A549 (cell line): Measurements from ENCODE around the gene ESYT3. TPM values are rescaled to one million over a fixed set of nuclear protein-coding genes. Genes with fewer than 3 reads are reported as not detected.
"Not testable (repeated sequence)": the region's sequence is repeated elsewhere in the genome, so short reads cannot be mapped to it uniquely, and the experiment has no call there.

Experiments
- ATAC-seq, 2 experiments: fragments of 200-7000 bp in 1 of 2; fragments of >200 bp in 1 of 2; cut with Nextera tagmentation in 1 of 2; cut with Tn5 transposase in 1 of 2; 3 replicates each; pipeline versions ENCODE4 v1.8.0 to v1.9.1; 2018 to 2020; ENCODE audit warnings: mild to moderate bottlenecking in 1 of 2, moderate library complexity in 1 of 2
- CTCF ChIA-PET: fragments of 300-600 bp; sonication (Branson Sonifier 250); formaldehyde crosslinking; extraction: SDS; loops from one replicate; lab custom pipeline; 2021; ENCODE audit warnings: antibody characterized with exemption, inconsistent platforms; lab: Yijun Ruan, JAX
- POLR2A ChIA-PET: fragments of 350-600 bp; formaldehyde crosslinking; extraction: SDS; loops from one replicate; lab custom pipeline; 2021; ENCODE audit warnings: antibody characterized with exemption, inconsistent platforms; lab: Yijun Ruan, JAX
- DNase-seq, 2 experiments: peaks; one replicate each; pipeline versions ENCODE4 v3.0.0 to v3.0.0-alpha.2; 2011 to 2016; ENCODE audit warnings: low read depth in 1 of 2, low spot score in 1 of 2
- FAIRE-seq: peaks from 2 replicates; lab custom pipeline; 2011; peaks lifted over from hg19 to GRCh38; lab: Jason Lieb, UNC
- H3K27ac ChIP-seq, 2 experiments: fragments of >200 bp; sonication (Bioruptor Twin); formaldehyde crosslinking; 3 replicates each; pipeline ENCODE4 v1.5.1; 2016 to 2017
- H3K4me1 ChIP-seq: fragments of >200 bp; sonication (Bioruptor Twin); formaldehyde crosslinking; 3 replicates; pipeline ENCODE4 v1.6.1; 2016
- H3K4me2 ChIP-seq: fragments of >200 bp; sonication (Bioruptor Twin); formaldehyde crosslinking; 3 replicates; pipeline ENCODE4 v1.6.1; 2016
- H3K4me3 ChIP-seq: fragments of >200 bp; sonication (Bioruptor Twin); formaldehyde crosslinking; 3 replicates; pipeline ENCODE4 v1.5.1; 2016
- H3K9me3 ChIP-seq: fragments of >200 bp; sonication (Bioruptor Twin); formaldehyde crosslinking; 3 replicates; pipeline ENCODE4 v1.6.1; 2016
- CBX2 ChIP-seq: fragments of 200-600 bp; sonication (generic); IDR thresholded peaks from 2 replicates; pipeline ENCODE4 v1.6.1; 2016; ENCODE audit warnings: low read depth, mild to moderate bottlenecking, borderline replicate concordance
- CHD2 ChIP-seq: fragments of 150-350 bp; IDR thresholded peaks from 2 replicates; pipeline ENCODE4 v1.6.1; 2014; ENCODE audit warnings: low read length; ENCODE audit not compliant: partially characterized antibody
- FOSB ChIP-seq: fragments of 250-450 bp; sonication (Bioruptor Pico); IDR thresholded peaks from 2 replicates; pipeline ENCODE4 v1.5.0; 2020; ENCODE audit warnings: mild to moderate bottlenecking, moderate library complexity
- GATA3 ChIP-seq: IDR thresholded peaks from 2 replicates; pipeline ENCODE4 v1.6.1; 2012; ENCODE audit warnings: borderline replicate concordance
- HOXB13 ChIP-seq: fragments of 250-450 bp; sonication (Bioruptor Pico); IDR thresholded peaks from 2 replicates; pipeline ENCODE4 v1.5.0; 2020; ENCODE audit warnings: low read depth, mild to moderate bottlenecking, moderate library complexity
- JUN ChIP-seq, 2 experiments: fragments of >200 bp; sonication (Bioruptor Twin); formaldehyde crosslinking; IDR thresholded peaks; 2 replicates in 1 of 2; 3 replicates in 1 of 2; pipeline ENCODE4 v1.6.1; 2016 to 2017
- KDM5A ChIP-seq: fragments of 200-600 bp; sonication (generic); IDR thresholded peaks from 2 replicates; pipeline ENCODE4 v1.6.1; 2016; ENCODE audit warnings: antibody characterized with exemption, mild to moderate bottlenecking
- MAFK ChIP-seq: fragments of 450-650 bp; IDR thresholded peaks from 2 replicates; pipeline ENCODE4 v1.6.1; 2014; ENCODE audit not compliant: partially characterized antibody
- MYC ChIP-seq: IDR thresholded peaks from 2 replicates; pipeline ENCODE4 v1.6.1; 2012; ENCODE audit warnings: mild to moderate bottlenecking, inconsistent platforms, low read length, improper control_type of control experiment, borderline replicate concordance
- NFE2L2 ChIP-seq: fragments of 150-350 bp; conservative IDR thresholded peaks from 2 replicates; pipeline ENCODE4 v1.6.1; 2014; ENCODE audit warnings: low read length
- RAD21 ChIP-seq, 2 experiments: fragments of >200 bp in 1 of 2; sonication (Bioruptor Twin) in 1 of 2; formaldehyde crosslinking in 1 of 2; IDR thresholded peaks in 1 of 2; conservative IDR thresholded peaks in 1 of 2; 2 replicates in 1 of 2; 3 replicates in 1 of 2; pipeline ENCODE4 v1.6.1; 2012 to 2018; ENCODE audit warnings: inconsistent platforms in 1 of 2
- RNF2 ChIP-seq: fragments of 200-600 bp; sonication (generic); IDR thresholded peaks from 2 replicates; pipeline ENCODE4 v1.6.1; 2016; ENCODE audit warnings: low read depth, mild to moderate bottlenecking, antibody characterized with exemption, moderate library complexity, borderline replicate concordance
- SREBF2 ChIP-seq: fragments of 450-650 bp; IDR thresholded peaks from 2 replicates; pipeline ENCODE4 v1.6.1; 2014; ENCODE audit warnings: mild to moderate bottlenecking, moderate library complexity
- ZC3H11A ChIP-seq: fragments of 450-650 bp; IDR thresholded peaks from 2 replicates; pipeline ENCODE4 v1.6.1; 2014; ENCODE audit warnings: antibody characterized with exemption, mild to moderate bottlenecking
- WGBS: methylation state at CpG from one replicate; pipeline ENCODE4 v1.1.6; 2017; ENCODE audit errors: missing lambda C conversion rate; 5-methylcytosine and 5-hydroxymethylcytosine counted together
- polyA plus RNA-seq, 4 experiments: library from polyadenylated mRNA; depleted of rRNA in 3 of 4; stranded (reverse); fragments of >200 nt; fragmentation: RNase III in 1 of 4; extraction: RNeasy Plus Mini Kit Qiagen cat#74134 plus additional on column Dnase treatment in 1 of 4; gene quantifications; 2 replicates in 3 of 4; 3 replicates in 1 of 4; pipeline ENCODE4 v1.2.3, GENCODE V29; 2011 to 2017
- TF ChIP-seq, protein P1 (sequence below): fragments of >200 bp; sonication (Bioruptor Twin); formaldehyde crosslinking; IDR thresholded peaks from 3 replicates; pipeline ENCODE4 v1.5.1; 2016
- TF ChIP-seq, protein P2 (sequence below): IDR thresholded peaks from 2 replicates; pipeline ENCODE4 v1.6.1; 2012; ENCODE audit warnings: low read depth, borderline replicate concordance
- TF ChIP-seq, protein P3 (sequence below): fragments of 200-600 bp; sonication (generic); IDR thresholded peaks from 2 replicates; pipeline ENCODE4 v1.6.1; 2016; ENCODE audit warnings: antibody characterized with exemption, mild to moderate bottlenecking, moderate library complexity

ESYT3 gene
- polyA plus RNA-seq, 2 of the 4 experiments (the other 2 are of a cell fraction): 0.92 to 1.7 TPM

DNA sequence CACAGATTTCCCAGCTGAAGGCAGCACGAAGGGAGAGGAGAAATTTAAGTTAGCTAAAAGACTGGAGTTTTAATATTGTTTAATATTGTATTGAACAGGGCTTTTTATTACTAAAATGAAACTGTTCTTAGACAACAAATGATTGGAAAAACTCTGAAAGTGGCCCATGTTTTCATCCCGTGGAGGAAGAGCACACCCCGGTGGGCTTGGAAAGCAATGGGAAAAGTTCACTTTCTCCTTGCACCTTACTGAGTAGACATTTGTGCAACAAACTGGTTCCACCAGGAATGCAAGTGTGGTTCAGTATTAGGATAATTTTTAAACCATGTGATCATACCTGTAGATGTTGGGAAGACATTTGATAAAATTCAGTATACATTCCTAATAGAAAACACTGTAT lies 8.2 kb upstream of the ESYT3 start:
- ATAC-seq: peak in 1 of 2 experiments; percentile 47; a peak in 1 of 6 replicates
- 37% methylated on average over 3 of the region's 3 CpGs for WGBS
- ChIA-PET CTCF (interaction anchor here (1.0 to 1.6 kb wide), 4 partner anchors 8 to 92 kb away, joined by 3 to 6 read pairs (median 4); partner anchors contain the start of gene ESYT3), POLR2A (no interaction called here)
- no peak for FAIRE-seq
- Histone ChIP-seq H3K4me1 (no peaks in the 10 kb centered on the region), H3K9me3 (no peaks in the 10 kb centered on the region), H3K4me3 (no peak overlapping the region), H3K4me2 (no peak overlapping the region), H3K27ac (no peak overlapping the region)
- TF ChIP-seq, protein P1, sequence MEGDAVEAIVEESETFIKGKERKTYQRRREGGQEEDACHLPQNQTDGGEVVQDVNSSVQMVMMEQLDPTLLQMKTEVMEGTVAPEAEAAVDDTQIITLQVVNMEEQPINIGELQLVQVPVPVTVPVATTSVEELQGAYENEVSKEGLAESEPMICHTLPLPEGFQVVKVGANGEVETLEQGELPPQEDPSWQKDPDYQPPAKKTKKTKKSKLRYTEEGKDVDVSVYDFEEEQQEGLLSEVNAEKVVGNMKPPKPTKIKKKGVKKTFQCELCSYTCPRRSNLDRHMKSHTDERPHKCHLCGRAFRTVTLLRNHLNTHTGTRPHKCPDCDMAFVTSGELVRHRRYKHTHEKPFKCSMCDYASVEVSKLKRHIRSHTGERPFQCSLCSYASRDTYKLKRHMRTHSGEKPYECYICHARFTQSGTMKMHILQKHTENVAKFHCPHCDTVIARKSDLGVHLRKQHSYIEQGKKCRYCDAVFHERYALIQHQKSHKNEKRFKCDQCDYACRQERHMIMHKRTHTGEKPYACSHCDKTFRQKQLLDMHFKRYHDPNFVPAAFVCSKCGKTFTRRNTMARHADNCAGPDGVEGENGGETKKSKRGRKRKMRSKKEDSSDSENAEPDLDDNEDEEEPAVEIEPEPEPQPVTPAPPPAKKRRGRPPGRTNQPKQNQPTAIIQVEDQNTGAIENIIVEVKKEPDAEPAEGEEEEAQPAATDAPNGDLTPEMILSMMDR: 0 out of 3 replicates have a peak, but pooled peaks have one; percentile 14
- TF ChIP-seq MAFK (no peak), RAD21 (conservative IDR thresholded peaks at IDR 0.05 in 1 of 2, IDR thresholded peaks at IDR 0.05 in 1 of 2) (peak; percentile 23 to 46; a peak in 3 of 5 replicates), HOXB13 (CRISPR knock-in tag) (no peak), RNF2 (no peak)
- no peak for DNase-seq

DNA sequence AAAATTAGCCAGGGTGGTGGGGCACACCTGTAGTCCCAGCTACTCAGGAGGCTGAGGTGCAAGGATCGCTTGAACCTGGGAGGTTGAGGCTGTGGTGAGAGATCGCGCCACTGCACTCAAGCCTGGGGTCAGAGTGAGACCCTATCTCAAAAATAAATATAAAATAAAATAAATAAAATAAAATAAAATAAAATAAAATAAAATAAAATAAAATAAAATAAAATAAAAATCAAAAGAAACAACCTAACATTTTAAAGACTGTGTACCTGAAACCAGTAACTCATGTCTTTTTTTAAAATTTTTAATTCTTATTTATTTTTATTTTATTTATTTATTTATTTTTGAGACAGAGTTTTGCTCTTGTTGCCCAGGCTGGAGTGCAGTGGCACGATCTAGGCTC lies 7.7 kb upstream of the ESYT3 start:
- FAIRE-seq, ATAC-seq, DNase-seq, H3K4me2 ChIP-seq, H3K4me1 ChIP-seq, H3K9me3 ChIP-seq, POLR2A ChIA-PET, H3K27ac ChIP-seq, H3K4me3 ChIP-seq: not testable (repeated sequence)
- WGBS: 83% methylated on average over 4 of the region's 4 CpGs
- CTCF ChIA-PET: interaction anchor here (1.1 to 1.6 kb wide), 3 partner anchors 8 to 92 kb away, joined by 3 to 6 read pairs (median 4); partner anchors contain the start of gene ESYT3

GRCh38 chr3:138429665-138430064 lies 4.8 kb upstream of the ESYT3 start:
- H3K4me3 ChIP-seq: no peak overlapping the region
- TF ChIP-seq MYC (no peak), NFE2L2 (no peak), ZC3H11A (no peak), GATA3 (no peak), CBX2 (no peak), SREBF2 (no peak), FOSB (CRISPR knock-in tag) (no peak), CHD2 (no peak), KDM5A (no peak), JUN (IDR thresholded peaks at IDR 0.05) (no peak)
- TF ChIP-seq, protein P2, sequence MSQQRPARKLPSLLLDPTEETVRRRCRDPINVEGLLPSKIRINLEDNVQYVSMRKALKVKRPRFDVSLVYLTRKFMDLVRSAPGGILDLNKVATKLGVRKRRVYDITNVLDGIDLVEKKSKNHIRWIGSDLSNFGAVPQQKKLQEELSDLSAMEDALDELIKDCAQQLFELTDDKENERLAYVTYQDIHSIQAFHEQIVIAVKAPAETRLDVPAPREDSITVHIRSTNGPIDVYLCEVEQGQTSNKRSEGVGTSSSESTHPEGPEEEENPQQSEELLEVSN: no peak
- TF ChIP-seq, protein P3, sequence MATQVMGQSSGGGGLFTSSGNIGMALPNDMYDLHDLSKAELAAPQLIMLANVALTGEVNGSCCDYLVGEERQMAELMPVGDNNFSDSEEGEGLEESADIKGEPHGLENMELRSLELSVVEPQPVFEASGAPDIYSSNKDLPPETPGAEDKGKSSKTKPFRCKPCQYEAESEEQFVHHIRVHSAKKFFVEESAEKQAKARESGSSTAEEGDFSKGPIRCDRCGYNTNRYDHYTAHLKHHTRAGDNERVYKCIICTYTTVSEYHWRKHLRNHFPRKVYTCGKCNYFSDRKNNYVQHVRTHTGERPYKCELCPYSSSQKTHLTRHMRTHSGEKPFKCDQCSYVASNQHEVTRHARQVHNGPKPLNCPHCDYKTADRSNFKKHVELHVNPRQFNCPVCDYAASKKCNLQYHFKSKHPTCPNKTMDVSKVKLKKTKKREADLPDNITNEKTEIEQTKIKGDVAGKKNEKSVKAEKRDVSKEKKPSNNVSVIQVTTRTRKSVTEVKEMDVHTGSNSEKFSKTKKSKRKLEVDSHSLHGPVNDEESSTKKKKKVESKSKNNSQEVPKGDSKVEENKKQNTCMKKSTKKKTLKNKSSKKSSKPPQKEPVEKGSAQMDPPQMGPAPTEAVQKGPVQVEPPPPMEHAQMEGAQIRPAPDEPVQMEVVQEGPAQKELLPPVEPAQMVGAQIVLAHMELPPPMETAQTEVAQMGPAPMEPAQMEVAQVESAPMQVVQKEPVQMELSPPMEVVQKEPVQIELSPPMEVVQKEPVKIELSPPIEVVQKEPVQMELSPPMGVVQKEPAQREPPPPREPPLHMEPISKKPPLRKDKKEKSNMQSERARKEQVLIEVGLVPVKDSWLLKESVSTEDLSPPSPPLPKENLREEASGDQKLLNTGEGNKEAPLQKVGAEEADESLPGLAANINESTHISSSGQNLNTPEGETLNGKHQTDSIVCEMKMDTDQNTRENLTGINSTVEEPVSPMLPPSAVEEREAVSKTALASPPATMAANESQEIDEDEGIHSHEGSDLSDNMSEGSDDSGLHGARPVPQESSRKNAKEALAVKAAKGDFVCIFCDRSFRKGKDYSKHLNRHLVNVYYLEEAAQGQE: no peak
- H3K4me1 ChIP-seq: peaks cover 3% of the 10 kb centered on the region; the same call in 1 of the 3 replicates
- CTCF ChIA-PET: interaction anchor here (1.4 kb wide), 1 partner anchor 12 kb away, joined by 8 read pairs; no protein-coding TSS in a partner anchor
- 92% methylated on average over 3 of the region's 3 CpGs for WGBS
- ATAC-seq (no peak), FAIRE-seq (no peak), DNase-seq (no peak)
- H3K4me2 ChIP-seq: no peak overlapping the region
- POLR2A ChIA-PET: no interaction called here
- no peak overlapping the region for H3K27ac ChIP-seq
- peaks cover 4% of the 10 kb centered on the region; the same call in 1 of the 3 replicates for H3K9me3 ChIP-seq
